ENCODE results near the gene LGALS9.

DNA sequence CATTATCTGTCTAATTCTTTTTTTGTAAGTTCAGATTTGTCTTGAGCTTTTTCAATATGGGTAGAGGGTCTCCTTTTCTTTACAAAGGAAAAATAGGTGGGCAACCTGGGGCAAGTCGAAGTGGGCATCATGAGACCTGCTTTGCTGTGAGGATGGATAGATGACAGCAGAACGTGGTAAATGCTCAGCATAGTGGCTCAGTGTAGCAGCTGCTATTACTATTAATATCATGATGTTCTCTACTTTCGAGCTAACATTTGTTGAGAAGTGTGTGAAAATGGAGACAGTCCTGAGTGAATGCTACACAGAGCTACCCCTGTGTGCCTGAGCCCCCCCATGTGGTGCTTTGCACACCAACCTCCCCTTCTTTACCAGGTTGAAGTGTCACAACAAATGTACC, 39.0 kb upstream of the LGALS9 start:
- no peak for TF ChIP-seq POLR2A (IDR thresholded peaks at IDR 0.05)
- TF ChIP-seq, protein P1, sequence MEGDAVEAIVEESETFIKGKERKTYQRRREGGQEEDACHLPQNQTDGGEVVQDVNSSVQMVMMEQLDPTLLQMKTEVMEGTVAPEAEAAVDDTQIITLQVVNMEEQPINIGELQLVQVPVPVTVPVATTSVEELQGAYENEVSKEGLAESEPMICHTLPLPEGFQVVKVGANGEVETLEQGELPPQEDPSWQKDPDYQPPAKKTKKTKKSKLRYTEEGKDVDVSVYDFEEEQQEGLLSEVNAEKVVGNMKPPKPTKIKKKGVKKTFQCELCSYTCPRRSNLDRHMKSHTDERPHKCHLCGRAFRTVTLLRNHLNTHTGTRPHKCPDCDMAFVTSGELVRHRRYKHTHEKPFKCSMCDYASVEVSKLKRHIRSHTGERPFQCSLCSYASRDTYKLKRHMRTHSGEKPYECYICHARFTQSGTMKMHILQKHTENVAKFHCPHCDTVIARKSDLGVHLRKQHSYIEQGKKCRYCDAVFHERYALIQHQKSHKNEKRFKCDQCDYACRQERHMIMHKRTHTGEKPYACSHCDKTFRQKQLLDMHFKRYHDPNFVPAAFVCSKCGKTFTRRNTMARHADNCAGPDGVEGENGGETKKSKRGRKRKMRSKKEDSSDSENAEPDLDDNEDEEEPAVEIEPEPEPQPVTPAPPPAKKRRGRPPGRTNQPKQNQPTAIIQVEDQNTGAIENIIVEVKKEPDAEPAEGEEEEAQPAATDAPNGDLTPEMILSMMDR (IDR thresholded peaks at IDR 0.05), result no peak

Data from esophagus squamous epithelium (tissue), 4 donors.